ENCODE measurements around the gene PLAGL1. TPM values are rescaled to one million over a fixed set of nuclear protein-coding genes. Genes with fewer than 3 reads are reported as not detected.
A peak's percentile ranks its signal among the peaks of the same experiment; 100 is the strongest.

The PLAGL1 gene
- total and polyA plus RNA-seq, 2 of the 13 experiments (the other 11 are each of a cell fraction or from before 2014, with no cell fraction given) = 0.60 to 2.3 TPM

GRCh38 chr6:144013486-144013909, 5.4 kb upstream of the PLAGL1 start (continued):
- TF ChIP-seq THAP11 (CRISPR knock-in tag; IDR thresholded peaks at IDR 0.05) (peak; percentile 23; the same call in 1 of the 2 replicates), DR1 (CRISPR knock-in tag; IDR thresholded peaks at IDR 0.05) (no peak), HMGXB3 (CRISPR knock-in tag; IDR thresholded peaks at IDR 0.05; ENCODE audit: borderline replicate concordance) (0 out of 2 replicates have a peak, but pooled peaks have one; percentile 68), ZNF431 (CRISPR knock-in tag; IDR thresholded peaks at IDR 0.05; ENCODE audit: borderline replicate concordance, low read depth) (no peak), ETV5 (CRISPR knock-in tag; IDR thresholded peaks at IDR 0.05; ENCODE audit: borderline replicate concordance) (peak; percentile 32; the same call in 1 of the 2 replicates), ARNT2 (CRISPR knock-in tag; IDR thresholded peaks at IDR 0.05; ENCODE audit: low read depth) (no peak), BCL6 (CRISPR knock-in tag; IDR thresholded peaks at IDR 0.05) (0 out of 2 replicates have a peak, but pooled peaks have one; percentile 15), ELF1 (CRISPR knock-in tag; IDR thresholded peaks at IDR 0.05) (0 out of 2 replicates have a peak, but pooled peaks have one; percentile 21), ZNF44 (CRISPR knock-in tag; IDR thresholded peaks at IDR 0.05) (no peak), ZNF782 (CRISPR knock-in tag; IDR thresholded peaks at IDR 0.05; ENCODE audit: borderline replicate concordance) (no peak), CEBPG (CRISPR knock-in tag; IDR thresholded peaks at IDR 0.05) (0 out of 2 replicates have a peak, but pooled peaks have one; percentile 3), SMARCE1 (IDR thresholded peaks at IDR 0.05; ENCODE audit: borderline replicate concordance) (no peak), STAG1 (CRISPR knock-in tag; IDR thresholded peaks at IDR 0.05) (peak; percentile 97), MAFK (conservative IDR thresholded peaks at IDR 0.05 in 1 of 2, IDR thresholded peaks at IDR 0.05 in 1 of 2; ENCODE audit: low read length in 2 of 2) (no peak)
- TF ChIP-seq, protein P1, sequence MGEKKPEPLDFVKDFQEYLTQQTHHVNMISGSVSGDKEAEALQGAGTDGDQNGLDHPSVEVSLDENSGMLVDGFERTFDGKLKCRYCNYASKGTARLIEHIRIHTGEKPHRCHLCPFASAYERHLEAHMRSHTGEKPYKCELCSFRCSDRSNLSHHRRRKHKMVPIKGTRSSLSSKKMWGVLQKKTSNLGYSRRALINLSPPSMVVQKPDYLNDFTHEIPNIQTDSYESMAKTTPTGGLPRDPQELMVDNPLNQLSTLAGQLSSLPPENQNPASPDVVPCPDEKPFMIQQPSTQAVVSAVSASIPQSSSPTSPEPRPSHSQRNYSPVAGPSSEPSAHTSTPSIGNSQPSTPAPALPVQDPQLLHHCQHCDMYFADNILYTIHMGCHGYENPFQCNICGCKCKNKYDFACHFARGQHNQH (CRISPR knock-in tag; IDR thresholded peaks at IDR 0.05) = 0 out of 2 replicates have a peak, but pooled peaks have one; percentile 35
- TF ChIP-seq, protein P2, sequence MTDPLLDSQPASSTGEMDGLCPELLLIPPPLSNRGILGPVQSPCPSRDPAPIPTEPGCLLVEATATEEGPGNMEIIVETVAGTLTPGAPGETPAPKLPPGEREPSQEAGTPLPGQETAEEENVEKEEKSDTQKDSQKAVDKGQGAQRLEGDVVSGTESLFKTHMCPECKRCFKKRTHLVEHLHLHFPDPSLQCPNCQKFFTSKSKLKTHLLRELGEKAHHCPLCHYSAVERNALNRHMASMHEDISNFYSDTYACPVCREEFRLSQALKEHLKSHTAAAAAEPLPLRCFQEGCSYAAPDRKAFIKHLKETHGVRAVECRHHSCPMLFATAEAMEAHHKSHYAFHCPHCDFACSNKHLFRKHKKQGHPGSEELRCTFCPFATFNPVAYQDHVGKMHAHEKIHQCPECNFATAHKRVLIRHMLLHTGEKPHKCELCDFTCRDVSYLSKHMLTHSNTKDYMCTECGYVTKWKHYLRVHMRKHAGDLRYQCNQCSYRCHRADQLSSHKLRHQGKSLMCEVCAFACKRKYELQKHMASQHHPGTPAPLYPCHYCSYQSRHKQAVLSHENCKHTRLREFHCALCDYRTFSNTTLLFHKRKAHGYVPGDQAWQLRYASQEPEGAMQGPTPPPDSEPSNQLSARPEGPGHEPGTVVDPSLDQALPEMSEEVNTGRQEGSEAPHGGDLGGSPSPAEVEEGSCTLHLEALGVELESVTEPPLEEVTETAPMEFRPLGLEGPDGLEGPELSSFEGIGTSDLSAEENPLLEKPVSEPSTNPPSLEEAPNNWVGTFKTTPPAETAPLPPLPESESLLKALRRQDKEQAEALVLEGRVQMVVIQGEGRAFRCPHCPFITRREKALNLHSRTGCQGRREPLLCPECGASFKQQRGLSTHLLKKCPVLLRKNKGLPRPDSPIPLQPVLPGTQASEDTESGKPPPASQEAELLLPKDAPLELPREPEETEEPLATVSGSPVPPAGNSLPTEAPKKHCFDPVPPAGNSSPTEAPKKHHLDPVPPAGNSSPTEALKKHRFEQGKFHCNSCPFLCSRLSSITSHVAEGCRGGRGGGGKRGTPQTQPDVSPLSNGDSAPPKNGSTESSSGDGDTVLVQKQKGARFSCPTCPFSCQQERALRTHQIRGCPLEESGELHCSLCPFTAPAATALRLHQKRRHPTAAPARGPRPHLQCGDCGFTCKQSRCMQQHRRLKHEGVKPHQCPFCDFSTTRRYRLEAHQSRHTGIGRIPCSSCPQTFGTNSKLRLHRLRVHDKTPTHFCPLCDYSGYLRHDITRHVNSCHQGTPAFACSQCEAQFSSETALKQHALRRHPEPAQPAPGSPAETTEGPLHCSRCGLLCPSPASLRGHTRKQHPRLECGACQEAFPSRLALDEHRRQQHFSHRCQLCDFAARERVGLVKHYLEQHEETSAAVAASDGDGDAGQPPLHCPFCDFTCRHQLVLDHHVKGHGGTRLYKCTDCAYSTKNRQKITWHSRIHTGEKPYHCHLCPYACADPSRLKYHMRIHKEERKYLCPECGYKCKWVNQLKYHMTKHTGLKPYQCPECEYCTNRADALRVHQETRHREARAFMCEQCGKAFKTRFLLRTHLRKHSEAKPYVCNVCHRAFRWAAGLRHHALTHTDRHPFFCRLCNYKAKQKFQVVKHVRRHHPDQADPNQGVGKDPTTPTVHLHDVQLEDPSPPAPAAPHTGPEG (CRISPR knock-in tag; IDR thresholded peaks at IDR 0.05) = no peak
